SU-DHL-6 (cell line): ENCODE data around the gene RGS16.

ENCODE experiments used
- EZH2phosphoT487 ChIP-seq: fragments of 200-600 bp; sonication (generic), shearing (Covaris generic); conservative IDR thresholded peaks from 2 replicates; pipeline ENCODE4 v1.6.1; 2018; ENCODE audit warnings: mild to moderate bottlenecking, antibody characterized with exemption, low read length, moderate library complexity, mixed read lengths
- TF ChIP-seq, protein P1 (sequence below): fragments of 200-600 bp; sonication (generic); IDR thresholded peaks from one replicate; pipeline ENCODE4 v1.5.1; 2017; ENCODE audit warnings: antibody characterized with exemption, mild to moderate bottlenecking, low read length, moderate library complexity; ENCODE audit not compliant: insufficient read depth, poor library complexity, severe bottlenecking

DNA sequence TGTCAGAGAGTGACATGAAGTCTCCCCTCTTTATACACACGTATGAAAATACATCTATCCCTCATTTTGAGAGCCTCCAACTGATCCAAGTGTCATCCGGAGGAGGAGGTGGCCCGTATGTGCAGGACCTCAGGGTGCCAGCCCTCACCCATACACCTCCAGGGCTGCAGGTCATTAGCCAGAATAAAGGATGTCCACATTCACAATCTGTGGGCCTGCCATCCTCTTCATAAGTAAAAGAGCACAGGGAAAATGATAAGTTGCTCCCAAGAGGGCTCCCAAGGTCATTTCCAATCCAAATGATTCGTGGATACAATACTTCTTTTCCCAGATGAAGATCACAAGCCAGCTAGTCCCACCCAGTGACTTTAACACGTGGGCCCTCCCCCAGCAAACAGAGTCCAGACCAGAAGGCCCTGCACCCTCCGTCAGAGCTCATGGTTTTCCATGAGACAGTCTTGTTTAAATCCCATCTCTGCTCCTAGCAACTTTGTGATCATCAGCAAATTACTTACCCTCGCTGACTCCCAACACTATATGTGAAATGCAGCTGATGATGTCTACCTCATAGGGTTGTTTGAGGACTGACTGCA lies 43.7 kb downstream of the RGS16 start:
- TF ChIP-seq, protein P1, sequence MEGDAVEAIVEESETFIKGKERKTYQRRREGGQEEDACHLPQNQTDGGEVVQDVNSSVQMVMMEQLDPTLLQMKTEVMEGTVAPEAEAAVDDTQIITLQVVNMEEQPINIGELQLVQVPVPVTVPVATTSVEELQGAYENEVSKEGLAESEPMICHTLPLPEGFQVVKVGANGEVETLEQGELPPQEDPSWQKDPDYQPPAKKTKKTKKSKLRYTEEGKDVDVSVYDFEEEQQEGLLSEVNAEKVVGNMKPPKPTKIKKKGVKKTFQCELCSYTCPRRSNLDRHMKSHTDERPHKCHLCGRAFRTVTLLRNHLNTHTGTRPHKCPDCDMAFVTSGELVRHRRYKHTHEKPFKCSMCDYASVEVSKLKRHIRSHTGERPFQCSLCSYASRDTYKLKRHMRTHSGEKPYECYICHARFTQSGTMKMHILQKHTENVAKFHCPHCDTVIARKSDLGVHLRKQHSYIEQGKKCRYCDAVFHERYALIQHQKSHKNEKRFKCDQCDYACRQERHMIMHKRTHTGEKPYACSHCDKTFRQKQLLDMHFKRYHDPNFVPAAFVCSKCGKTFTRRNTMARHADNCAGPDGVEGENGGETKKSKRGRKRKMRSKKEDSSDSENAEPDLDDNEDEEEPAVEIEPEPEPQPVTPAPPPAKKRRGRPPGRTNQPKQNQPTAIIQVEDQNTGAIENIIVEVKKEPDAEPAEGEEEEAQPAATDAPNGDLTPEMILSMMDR, result no peak
- no peak for TF ChIP-seq EZH2phosphoT487
